GM21447 (cell line): ENCODE results near the gene WIF1.

Experiments used
- ATAC-seq: cut with Tn5 transposase; IDR thresholded peaks from one replicate; pipeline ENCODE4 v1.9.1; 2021; ENCODE audit not compliant: unreplicated experiment

WIF1 gene

GRCh38 chr12:65122703-65123102, 1.6 kb upstream of the WIF1 start:
- no peak for ATAC-seq

- no peak for ATAC-seq
Measured at GRCh38 chr12:65121956-65122469, 908 bp upstream of the WIF1 start.

- ATAC-seq, result no peak
Measured at GRCh38 chr12:65119063-65119462, 2.0 kb downstream of the WIF1 start.

- no peak for ATAC-seq
Measured at GRCh38 chr12:65113621-65114035, 7.5 kb downstream of the WIF1 start.

- ATAC-seq, result no peak
Measured at GRCh38 chr12:65106948-65107347, 14.2 kb downstream of the WIF1 start.

- no peak for ATAC-seq
Measured at GRCh38 chr12:65100140-65100539, 21.0 kb downstream of the WIF1 start.

GRCh38 chr12:65099182-65099581, 21.9 kb downstream of the WIF1 start:
- ATAC-seq, result no peak

GRCh38 chr12:65098364-65098763, 22.7 kb downstream of the WIF1 start:
- ATAC-seq, result no peak

GRCh38 chr12:65094722-65095121, 26.4 kb downstream of the WIF1 start:
- ATAC-seq, result no peak

- no peak for ATAC-seq
Measured at GRCh38 chr12:65093606-65094005, 27.5 kb downstream of the WIF1 start.

GRCh38 chr12:65090461-65090860, 30.6 kb downstream of the WIF1 start:
- ATAC-seq, result no peak

GRCh38 chr12:65086236-65086635, 34.9 kb downstream of the WIF1 start:
- ATAC-seq, result no peak

GRCh38 chr12:65084579-65084978, 36.5 kb downstream of the WIF1 start:
- ATAC-seq, result no peak

- no peak for ATAC-seq
Measured at GRCh38 chr12:65083581-65083980, 37.5 kb downstream of the WIF1 start.

- no peak for ATAC-seq
Measured at GRCh38 chr12:65082406-65082805, 38.7 kb downstream of the WIF1 start.

GRCh38 chr12:65081496-65081895, 39.6 kb downstream of the WIF1 start:
- ATAC-seq, result no peak

- no peak for ATAC-seq
Measured at GRCh38 chr12:65074932-65075331, 46.2 kb downstream of the WIF1 start.

GRCh38 chr12:65069336-65069735, 51.8 kb downstream of the WIF1 start:
- ATAC-seq, result no peak

GRCh38 chr12:65067383-65067782, 53.7 kb downstream of the WIF1 start:
- no peak for ATAC-seq

GRCh38 chr12:65055859-65056258, 65.2 kb downstream of the WIF1 start:
- no peak for ATAC-seq

GRCh38 chr12:65051218-65051617, 69.9 kb downstream of the WIF1 start:
- no peak for ATAC-seq

GRCh38 chr12:65045269-65045668, 75.8 kb downstream of the WIF1 start:
- no peak for ATAC-seq

GRCh38 chr12:65039301-65039700, 81.8 kb downstream of the WIF1 start:
- ATAC-seq, result no peak

- no peak for ATAC-seq
Measured at GRCh38 chr12:65025136-65025535, 96.0 kb downstream of the WIF1 start.
